Activated naive CD4-positive, alpha-beta T cell treated with anti-CD3 and anti-CD28 coated beads, Interleukin-2, amount 10 ng/mL, durations not matched to agents 7 days and 5 days (primary cell): ENCODE results near the gene EYA2.

Source experiments
- CTCF ChIA-PET: fragments of 350-600 bp; sonication (Branson Sonifier 250); formaldehyde crosslinking; loops from one replicate; lab custom pipeline; 2021; ENCODE audit warnings: antibody characterized with exemption; lab: Charles Lee
- DNase-seq: peaks from one replicate; pipeline ENCODE4 v3.0.0-alpha.2; 2020
- H3K27ac Mint-ChIP-seq: one replicate; pipeline ENCODE4 v1.8.0; 2021; ENCODE audit warnings: mild to moderate bottlenecking, moderate library complexity, mixed read lengths
- H3K27me3 Mint-ChIP-seq: one replicate; pipeline ENCODE4 v1.8.0; 2021; ENCODE audit warnings: mild to moderate bottlenecking, mixed read lengths
- H3K36me3 Mint-ChIP-seq: one replicate; pipeline ENCODE4 v1.8.0; 2021; ENCODE audit warnings: mixed read lengths
- H3K4me1 Mint-ChIP-seq: one replicate; pipeline ENCODE4 v1.8.0; 2021; ENCODE audit warnings: mixed read lengths
- H3K4me3 Mint-ChIP-seq: one replicate; pipeline ENCODE4 v1.8.0; 2021; ENCODE audit warnings: mild to moderate bottlenecking, moderate library complexity, mixed read lengths
- H3K9me3 Mint-ChIP-seq: one replicate; pipeline ENCODE4 v1.8.0; 2021; ENCODE audit warnings: mixed read lengths

Gene EYA2

GRCh38 chr20:47211036-47211435, 316.4 kb downstream of the EYA2 start:
- no peak overlapping the region for H3K27ac Mint-ChIP-seq
- DNase-seq = no peak
- H3K27me3 Mint-ChIP-seq = no peaks in the 10 kb centered on the region
- H3K4me1 Mint-ChIP-seq = no peaks in the 10 kb centered on the region
- CTCF ChIA-PET = no interaction called here
- H3K4me3 Mint-ChIP-seq = no peak overlapping the region
- peaks cover 27% of the 10 kb centered on the region for H3K36me3 Mint-ChIP-seq
- H3K9me3 Mint-ChIP-seq = no peaks in the 10 kb centered on the region

DNA sequence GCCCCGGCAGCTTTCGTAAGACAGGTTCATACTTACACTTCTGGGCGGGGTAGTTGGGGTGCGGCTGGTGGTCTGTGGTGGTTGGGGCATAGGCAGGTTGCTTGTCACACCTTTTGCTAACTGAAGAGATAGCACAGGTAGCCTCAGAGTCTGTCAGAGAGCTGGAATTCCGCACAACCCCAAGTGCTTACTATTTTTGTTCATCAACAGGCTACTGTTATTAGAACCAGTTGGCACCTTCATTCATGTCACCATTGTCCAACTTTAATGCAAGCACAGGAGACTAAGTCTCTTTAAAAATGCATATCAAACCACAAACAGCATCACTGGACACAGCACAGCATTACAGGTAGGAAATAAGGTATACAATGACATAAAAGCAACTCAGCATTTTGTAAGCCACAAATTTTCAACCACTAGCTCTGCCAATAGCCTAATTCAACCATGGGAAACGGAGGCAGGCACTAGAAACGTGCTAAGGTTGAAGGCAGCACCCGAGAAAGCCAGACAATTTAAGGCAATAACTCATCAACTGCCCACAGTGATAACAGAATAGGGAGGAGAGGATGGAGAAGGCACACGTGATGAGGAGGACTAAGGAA, 318.1 kb downstream of the EYA2 start:
- Mint-ChIP-seq H3K4me1 (no peaks in the 10 kb centered on the region), H3K27ac (no peak overlapping the region), H3K9me3 (no peaks in the 10 kb centered on the region), H3K4me3 (no peak overlapping the region), H3K36me3 (peaks cover 32% of the 10 kb centered on the region), H3K27me3 (no peaks in the 10 kb centered on the region)
- no peak for DNase-seq
- CTCF ChIA-PET = interaction anchor here (1.1 to 1.8 kb wide), 2 partner anchors 16 to 171 kb away, joined by 3 to 7 read pairs; no protein-coding TSS in a partner anchor

DNA sequence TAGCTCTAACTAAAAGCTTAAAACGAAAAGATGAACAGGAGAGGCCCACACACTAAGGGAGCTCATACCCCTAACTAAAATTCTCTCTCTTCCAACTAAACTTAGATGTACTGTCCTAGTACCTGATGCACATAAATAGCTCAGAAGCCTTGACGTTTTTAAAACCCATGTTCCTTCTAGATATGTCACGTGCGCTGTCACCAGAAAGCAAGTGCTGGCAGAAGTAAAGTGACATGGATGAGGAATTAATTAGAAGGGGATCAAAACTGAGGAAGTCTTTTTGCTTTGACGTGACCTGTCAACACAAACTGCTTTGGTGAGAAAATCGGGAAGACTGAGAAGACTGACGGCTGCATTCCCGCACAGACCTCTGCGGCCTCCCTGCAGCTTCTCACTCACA, 319.3 kb downstream of the EYA2 start:
- Mint-ChIP-seq H3K9me3 (no peaks in the 10 kb centered on the region), H3K36me3 (peaks cover 43% of the 10 kb centered on the region), H3K4me1 (no peaks in the 10 kb centered on the region), H3K27ac (no peak overlapping the region), H3K4me3 (no peak overlapping the region), H3K27me3 (no peaks in the 10 kb centered on the region)
- CTCF ChIA-PET = interaction anchor here (1.8 kb wide), 1 partner anchor 170 kb away, joined by 7 read pairs; no protein-coding TSS in a partner anchor
- DNase-seq = no peak

DNA sequence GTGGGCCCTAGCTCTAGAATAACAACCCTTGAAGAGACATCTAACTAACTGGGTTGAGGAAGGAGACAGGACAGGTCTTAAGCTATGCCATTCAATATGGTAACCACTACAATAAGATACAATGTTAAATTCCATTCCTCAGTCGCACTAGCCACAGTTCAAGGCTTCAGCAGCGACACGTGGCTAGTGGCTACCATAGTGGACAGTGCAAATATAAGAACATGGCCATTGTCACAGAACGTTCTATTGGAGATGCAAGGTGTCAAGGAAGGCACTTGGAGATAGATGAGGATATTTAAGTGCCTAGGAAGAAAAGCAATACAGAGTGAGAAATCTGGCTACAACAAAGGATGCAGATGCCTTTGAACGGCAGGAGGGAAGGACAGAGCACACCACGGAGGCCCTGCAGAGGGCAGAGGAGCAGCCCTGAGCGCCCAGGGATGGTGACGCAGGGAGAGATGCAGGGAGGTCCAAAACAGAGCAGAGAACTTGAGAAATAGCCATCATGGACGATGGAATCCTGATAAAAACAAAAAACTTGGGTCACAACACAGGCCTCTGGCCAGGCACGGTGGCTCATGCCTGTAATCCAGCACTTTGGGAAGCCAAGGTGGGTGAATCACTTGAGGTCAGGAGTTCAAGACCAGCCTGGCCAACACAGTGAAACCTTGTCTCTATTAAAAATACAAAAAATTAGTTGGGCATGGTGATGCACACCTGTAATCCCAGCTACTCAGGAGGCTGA, 321.2 kb downstream of the EYA2 start:
- H3K9me3 Mint-ChIP-seq = no peaks in the 10 kb centered on the region
- CTCF ChIA-PET = interaction anchor here (4.3 kb wide), 1 partner anchor 168 kb away, joined by 30 read pairs; no protein-coding TSS in a partner anchor
- no peaks in the 10 kb centered on the region for H3K27me3 Mint-ChIP-seq
- peaks cover under 1% of the 10 kb centered on the region for H3K4me1 Mint-ChIP-seq
- no peak overlapping the region for H3K4me3 Mint-ChIP-seq
- peak overlapping the region; percentile 35 for H3K27ac Mint-ChIP-seq
- no peak for DNase-seq
- H3K36me3 Mint-ChIP-seq = peaks cover 47% of the 10 kb centered on the region

- H3K27ac Mint-ChIP-seq = no peak overlapping the region
- no peak for DNase-seq
- H3K4me3 Mint-ChIP-seq = no peak overlapping the region
- peaks cover 9% of the 10 kb centered on the region for H3K4me1 Mint-ChIP-seq
- H3K36me3 Mint-ChIP-seq = peaks cover 55% of the 10 kb centered on the region
- CTCF ChIA-PET = interaction anchor here (0.6 to 4.3 kb wide), 4 partner anchors 20 to 167 kb away, joined by 3 to 30 read pairs (median 4); no protein-coding TSS in a partner anchor
- H3K9me3 Mint-ChIP-seq = no peaks in the 10 kb centered on the region
- H3K27me3 Mint-ChIP-seq = no peaks in the 10 kb centered on the region
These were observed 322.3 kb downstream of the EYA2 start for GRCh38 chr20:47216819-47217410.

- H3K36me3 Mint-ChIP-seq = peaks cover 62% of the 10 kb centered on the region
- no peak overlapping the region for H3K4me3 Mint-ChIP-seq
- DNase-seq = no peak
- CTCF ChIA-PET = interaction anchor here (1.0 to 4.3 kb wide), 3 partner anchors 22 to 167 kb away, joined by 3 to 30 read pairs (median 3); no protein-coding TSS in a partner anchor
- no peaks in the 10 kb centered on the region for H3K27me3 Mint-ChIP-seq
- no peaks in the 10 kb centered on the region for H3K9me3 Mint-ChIP-seq
- peaks cover 16% of the 10 kb centered on the region for H3K4me1 Mint-ChIP-seq
- H3K27ac Mint-ChIP-seq = no peak overlapping the region
These were observed 323.1 kb downstream of the EYA2 start for GRCh38 chr20:47217482-47218446.

GRCh38 chr20:47220161-47220582, 325.5 kb downstream of the EYA2 start:
- no peaks in the 10 kb centered on the region for H3K27me3 Mint-ChIP-seq
- peak; percentile 62 for DNase-seq
- peaks cover 22% of the 10 kb centered on the region for H3K4me1 Mint-ChIP-seq
- H3K9me3 Mint-ChIP-seq = no peaks in the 10 kb centered on the region
- H3K36me3 Mint-ChIP-seq = peaks cover 71% of the 10 kb centered on the region
- no peak overlapping the region for H3K4me3 Mint-ChIP-seq
- H3K27ac Mint-ChIP-seq = no peak overlapping the region
- CTCF ChIA-PET = interaction anchor here (0.6 to 4.3 kb wide), 4 partner anchors 54 to 1450 kb away, joined by 3 to 30 read pairs (median 6); no protein-coding TSS in a partner anchor

- Mint-ChIP-seq H3K27ac (peak overlapping the region; percentile 25), H3K4me1 (peaks cover 29% of the 10 kb centered on the region), H3K4me3 (no peak overlapping the region), H3K36me3 (peaks cover 67% of the 10 kb centered on the region), H3K27me3 (no peaks in the 10 kb centered on the region), H3K9me3 (no peaks in the 10 kb centered on the region)
- DNase-seq = no peak
- CTCF ChIA-PET = interaction anchor here (1.5 to 3.0 kb wide), 4 partner anchors 9 to 269 kb away, joined by 3 to 22 read pairs (median 6); no protein-coding TSS in a partner anchor
These were observed 326.5 kb downstream of the EYA2 start for GRCh38 chr20:47221036-47221625.

DNA sequence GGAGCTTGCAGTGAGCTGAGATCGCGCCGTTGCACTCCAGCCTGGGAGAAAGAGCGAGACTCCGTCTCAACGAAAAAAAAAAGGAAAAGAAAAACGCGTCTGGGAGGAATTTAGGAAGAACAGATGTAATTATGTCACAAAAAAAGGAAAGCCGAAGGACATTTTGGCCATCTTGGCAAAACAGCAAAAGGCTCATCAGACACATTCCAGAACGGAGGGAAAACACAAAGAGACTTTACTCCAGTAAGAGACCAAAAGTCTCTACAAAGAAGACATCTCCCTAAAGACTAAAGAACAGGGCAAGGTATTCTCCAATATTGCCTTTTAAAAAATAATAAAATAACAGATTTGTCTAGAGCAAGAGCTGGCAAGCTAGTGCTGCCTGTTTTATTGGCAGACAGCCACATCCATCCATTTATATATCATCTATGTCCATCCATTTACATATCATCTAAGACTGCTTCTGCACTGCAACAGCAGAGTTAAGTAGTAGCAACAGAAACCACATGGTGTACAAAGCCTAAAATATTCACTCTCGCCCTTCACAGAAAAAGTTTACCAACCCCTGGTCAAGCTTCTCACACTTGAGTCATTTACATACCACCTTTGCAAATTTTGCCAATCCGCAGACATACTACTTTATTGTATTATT, 328.0 kb downstream of the EYA2 start:
- no peak for DNase-seq
- Mint-ChIP-seq H3K36me3 (peaks cover 72% of the 10 kb centered on the region), H3K27me3 (no peaks in the 10 kb centered on the region), H3K4me1 (peaks cover 33% of the 10 kb centered on the region), H3K9me3 (no peaks in the 10 kb centered on the region), H3K4me3 (no peak overlapping the region), H3K27ac (peak overlapping the region; percentile 78)
- CTCF ChIA-PET = interaction anchor here (0.6 to 3.0 kb wide), 3 partner anchors 11 to 161 kb away, joined by 3 to 22 read pairs (median 4); no protein-coding TSS in a partner anchor

DNA sequence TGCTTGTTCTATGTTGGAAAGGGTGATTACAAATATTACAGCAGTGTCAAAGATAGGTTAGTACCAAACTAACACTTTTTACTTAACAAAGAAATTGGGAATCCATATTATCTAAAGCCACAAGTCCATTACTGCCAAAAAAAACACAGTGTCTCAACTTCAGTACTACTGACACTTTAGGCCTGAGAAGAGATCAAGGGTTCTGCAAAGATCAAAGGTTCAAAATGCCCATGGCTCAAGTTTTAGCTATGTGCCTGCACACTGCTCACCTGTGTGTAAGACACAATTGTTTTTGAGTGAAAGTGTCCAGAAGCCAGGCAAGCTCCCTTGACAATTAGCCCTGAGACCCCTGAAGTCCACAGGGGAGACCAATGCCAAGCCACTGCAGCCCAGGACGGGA, 329.3 kb downstream of the EYA2 start:
- Mint-ChIP-seq H3K4me3 (no peak overlapping the region), H3K27ac (no peak overlapping the region), H3K4me1 (peaks cover 33% of the 10 kb centered on the region), H3K36me3 (peaks cover 67% of the 10 kb centered on the region), H3K9me3 (no peaks in the 10 kb centered on the region), H3K27me3 (no peaks in the 10 kb centered on the region)
- no peak for DNase-seq
- CTCF ChIA-PET = interaction anchor here (0.9 kb wide), 1 partner anchor 160 kb away, joined by 7 read pairs; no protein-coding TSS in a partner anchor

DNA sequence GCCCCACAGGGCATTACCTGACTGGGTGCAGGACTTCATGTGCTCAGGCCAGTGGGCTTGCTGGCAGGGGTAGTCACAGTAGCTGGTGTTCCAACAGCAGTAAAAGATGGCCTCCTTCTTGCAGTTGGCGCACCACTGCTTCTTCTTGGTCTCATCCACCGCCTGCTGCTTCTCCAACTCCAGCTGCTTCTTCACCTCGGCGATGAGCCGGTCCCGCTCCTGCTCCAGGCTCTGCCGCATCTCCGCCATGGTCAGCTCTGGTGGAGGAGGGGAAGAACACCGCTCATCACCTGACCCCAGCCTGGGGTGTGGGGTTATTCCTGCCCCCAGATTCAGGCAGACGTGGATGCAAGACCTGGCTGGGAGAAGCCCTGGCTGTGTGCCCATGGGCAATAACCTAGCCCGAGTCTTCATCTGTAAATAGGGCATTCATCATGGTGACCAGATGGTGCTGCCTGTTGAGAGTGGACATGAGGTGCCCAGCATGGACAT, 329.7 kb downstream of the EYA2 start:
- Mint-ChIP-seq H3K27ac (peak overlapping the region; percentile 73), H3K4me1 (peaks cover 33% of the 10 kb centered on the region), H3K4me3 (no peak overlapping the region), H3K9me3 (no peaks in the 10 kb centered on the region), H3K27me3 (no peaks in the 10 kb centered on the region), H3K36me3 (peaks cover 67% of the 10 kb centered on the region)
- DNase-seq = no peak
- CTCF ChIA-PET = interaction anchor here (0.9 kb wide), 1 partner anchor 160 kb away, joined by 7 read pairs; no protein-coding TSS in a partner anchor

- DNase-seq = no peak
- Mint-ChIP-seq H3K36me3 (peaks cover 68% of the 10 kb centered on the region), H3K9me3 (no peaks in the 10 kb centered on the region), H3K27ac (no peak overlapping the region), H3K4me1 (peaks cover 33% of the 10 kb centered on the region), H3K4me3 (no peak overlapping the region), H3K27me3 (no peaks in the 10 kb centered on the region)
- CTCF ChIA-PET = no interaction called here
These were observed 330.2 kb downstream of the EYA2 start for GRCh38 chr20:47224857-47225256.
